SU-DHL-6 (cell line): ENCODE results near the gene AIFM1.

Experiments used
- CTCF ChIP-seq: fragments of 200-600 bp; sonication (generic); IDR thresholded peaks from one replicate; pipeline ENCODE4 v1.5.1; 2017; ENCODE audit warnings: antibody characterized with exemption, mild to moderate bottlenecking, low read length, moderate library complexity; ENCODE audit not compliant: insufficient read depth, poor library complexity, severe bottlenecking
- EZH2phosphoT487 ChIP-seq: fragments of 200-600 bp; sonication (generic), shearing (Covaris generic); conservative IDR thresholded peaks from 2 replicates; pipeline ENCODE4 v1.6.1; 2018; ENCODE audit warnings: mild to moderate bottlenecking, antibody characterized with exemption, low read length, moderate library complexity, mixed read lengths

GRCh38 chrX:130159776-130160175 is 5.9 kb downstream of the AIFM1 start:
- TF ChIP-seq CTCF (no peak), EZH2phosphoT487 (no peak)
